Activated T-cell treated with anti-CD3 and anti-CD28 coated beads, Interleukin-2, amount 50 U/mL, for 72 hours (primary cell): ENCODE data around the gene ACADS. TPM values are rescaled to one million over a fixed set of nuclear protein-coding genes. Genes with fewer than 3 reads are reported as not detected.
A peak's percentile ranks its signal among the peaks of the same experiment; 100 is the strongest.
"Not testable (repeated sequence)": the region's sequence is repeated elsewhere in the genome, so short reads cannot be mapped to it uniquely, and the experiment has no call there.

ENCODE experiments used
- ATAC-seq, 2 donors: fragments of 150-1000 bp; cut with Tn5 transposase; replicated peaks in 1 of 2; 2 replicates each; pipeline ENCODE4 v1.10.0; 2021; ENCODE audit warnings: moderate library complexity in 2 of 2, mild to moderate bottlenecking in 1 of 2
- DNase-seq, 2 donors: peaks; one replicate each; pipeline ENCODE4 v3.0.0; 2021 to 2022; ENCODE audit warnings: mixed read lengths in 1 of 2
- H3K27ac Mint-ChIP-seq: one replicate; pipeline ENCODE4 v1.8.0; 2022; ENCODE audit warnings: mild to moderate bottlenecking, moderate library complexity, mixed read lengths
- H3K27me3 Mint-ChIP-seq: one replicate; pipeline ENCODE4 v1.8.0; 2022; ENCODE audit warnings: low read depth, mixed read lengths
- H3K36me3 Mint-ChIP-seq, 2 donors: one replicate each; pipeline ENCODE4 v1.8.0; 2022; ENCODE audit warnings: mixed read lengths in 2 of 2, mild to moderate bottlenecking in 1 of 2; ENCODE audit not compliant: insufficient read depth in 2 of 2
- H3K4me1 Mint-ChIP-seq: one replicate; pipeline ENCODE4 v1.8.0; 2022; ENCODE audit warnings: low read depth, mixed read lengths
- H3K4me3 Mint-ChIP-seq, 2 donors: one replicate each; pipeline ENCODE4 v1.8.0; 2022; ENCODE audit warnings: mild to moderate bottlenecking in 2 of 2, mixed read lengths in 2 of 2, moderate library complexity in 2 of 2
- H3K9me3 Mint-ChIP-seq, 2 donors: one replicate each; pipeline ENCODE4 v1.8.0; 2022; ENCODE audit warnings: mixed read lengths in 2 of 2
- total RNA-seq, 2 donors: library from RNA; stranded (reverse); gene quantifications; one replicate each; pipeline ENCODE4 v1.2.3, GENCODE V29; 2022

ACADS gene
- total RNA-seq, 2 donors from 2014 or later: 17.8 to 20.0 TPM

DNA sequence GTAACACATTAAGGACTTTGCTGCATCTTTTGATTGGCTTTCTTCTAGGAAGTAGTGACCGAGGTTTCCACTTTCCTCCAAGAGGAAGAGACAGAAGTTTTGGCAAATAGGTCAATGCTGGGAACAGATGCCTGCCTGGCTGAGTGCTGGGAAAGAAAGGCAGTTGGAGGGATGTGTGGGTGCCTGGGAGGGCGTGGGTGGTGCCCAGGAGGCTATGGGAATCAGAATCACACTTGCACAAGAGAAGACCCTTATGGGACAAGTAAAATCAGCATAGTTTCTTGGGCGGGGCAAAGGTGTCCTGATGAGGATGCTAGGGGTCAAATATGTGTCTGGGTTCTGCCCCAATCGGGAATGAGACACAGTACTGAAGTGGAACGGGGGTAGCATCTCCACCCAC lies 906 bp upstream of the ACADS start:
- no peak for DNase-seq
- ATAC-seq: no peak
- H3K9me3 Mint-ChIP-seq: no peaks in the 10 kb centered on the region
- no peak overlapping the region for H3K27ac Mint-ChIP-seq
- H3K4me1 Mint-ChIP-seq: peaks cover 28% of the 10 kb centered on the region
- H3K4me3 Mint-ChIP-seq: peak overlapping the region; percentile 82 to 92
- peaks cover 0 to 11% of the 10 kb centered on the region in 2 donors for H3K36me3 Mint-ChIP-seq
- no peaks in the 10 kb centered on the region for H3K27me3 Mint-ChIP-seq

GRCh38 chr12:120725151-120725658 lies 421 bp upstream of the ACADS start:
- Mint-ChIP-seq H3K9me3 (no peaks in the 10 kb centered on the region), H3K36me3 (peaks cover 0 to 13% of the 10 kb centered on the region in 2 donors), H3K27ac (no peak overlapping the region), H3K4me3 (peak overlapping the region; percentile 82 to 92), H3K27me3 (no peaks in the 10 kb centered on the region), H3K4me1 (peaks cover 26% of the 10 kb centered on the region)
- no peak for DNase-seq
- ATAC-seq: no peak

DNA sequence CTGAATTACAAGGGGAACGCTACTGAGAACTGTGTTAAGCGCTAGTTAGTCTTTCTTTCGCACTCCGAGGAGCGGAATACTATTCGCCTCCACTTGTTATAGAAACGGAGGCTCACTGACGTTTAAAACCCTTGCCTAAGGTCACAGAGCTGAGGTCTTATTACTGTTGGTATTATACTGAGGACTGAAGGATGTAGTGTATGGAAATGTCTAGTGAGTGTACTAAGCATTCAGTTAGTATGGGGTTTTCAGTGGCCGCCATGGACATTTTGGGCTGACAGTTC lies 826 bp downstream of the ACADS start:
- Mint-ChIP-seq H3K36me3 (peaks cover 0 to 18% of the 10 kb centered on the region in 2 donors), H3K9me3 (no peaks in the 10 kb centered on the region), H3K27me3 (no peaks in the 10 kb centered on the region), H3K4me1 (peaks cover 20% of the 10 kb centered on the region), H3K4me3 (peak overlapping the region; percentile 82 to 92), H3K27ac (no peak overlapping the region)
- ATAC-seq: no peak
- DNase-seq: no peak

DNA sequence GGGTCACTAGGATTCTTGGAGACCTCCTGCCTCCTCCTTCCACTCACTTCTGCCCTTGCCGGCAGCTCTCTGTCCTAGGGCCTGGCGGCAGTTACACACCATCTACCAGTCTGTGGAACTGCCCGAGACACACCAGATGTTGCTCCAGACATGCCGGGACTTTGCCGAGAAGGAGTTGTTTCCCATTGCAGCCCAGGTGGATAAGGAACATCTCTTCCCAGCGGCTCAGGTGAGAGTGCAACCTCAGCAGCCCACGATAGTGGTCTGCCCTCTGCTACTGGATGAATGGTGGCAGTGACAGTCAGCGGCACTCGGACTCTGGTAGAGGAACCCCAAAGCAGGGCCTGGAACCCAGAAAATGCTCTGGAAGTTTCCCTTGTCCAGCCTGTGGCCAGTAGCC lies 1.3 kb downstream of the ACADS start:
- H3K27ac Mint-ChIP-seq: no peak overlapping the region
- H3K36me3 Mint-ChIP-seq: peaks cover 0 to 18% of the 10 kb centered on the region in 2 donors
- ATAC-seq: no peak
- DNase-seq: no peak
- H3K4me1 Mint-ChIP-seq: peaks cover 20% of the 10 kb centered on the region
- peak overlapping the region; percentile 82 to 92 for H3K4me3 Mint-ChIP-seq
- no peaks in the 10 kb centered on the region for H3K27me3 Mint-ChIP-seq
- H3K9me3 Mint-ChIP-seq: no peaks in the 10 kb centered on the region

DNA sequence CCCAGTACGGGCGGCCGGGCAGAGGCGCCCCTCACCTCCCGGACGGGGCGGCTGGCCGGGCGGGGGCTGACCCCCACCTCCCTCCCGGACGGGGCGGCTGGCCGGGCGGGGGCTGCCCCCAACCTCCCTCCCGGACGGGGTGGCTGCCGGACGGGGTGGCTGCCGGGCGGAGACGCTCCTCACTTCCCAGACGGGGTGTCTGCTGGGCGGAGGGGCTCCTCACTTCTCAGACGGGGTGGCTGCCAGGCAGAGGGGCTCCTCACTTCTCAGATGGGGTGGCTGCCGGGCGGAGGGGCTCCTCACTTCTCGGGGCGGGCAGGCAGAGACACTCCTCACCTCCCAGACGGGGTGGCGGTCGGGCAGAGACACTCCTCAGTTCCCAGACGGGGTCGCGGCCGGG lies 6.6 kb downstream of the ACADS start:
- not testable (repeated sequence) for H3K9me3 Mint-ChIP-seq, H3K36me3 Mint-ChIP-seq, ATAC-seq, H3K27ac Mint-ChIP-seq, H3K4me1 Mint-ChIP-seq, H3K27me3 Mint-ChIP-seq, H3K4me3 Mint-ChIP-seq, DNase-seq

DNA sequence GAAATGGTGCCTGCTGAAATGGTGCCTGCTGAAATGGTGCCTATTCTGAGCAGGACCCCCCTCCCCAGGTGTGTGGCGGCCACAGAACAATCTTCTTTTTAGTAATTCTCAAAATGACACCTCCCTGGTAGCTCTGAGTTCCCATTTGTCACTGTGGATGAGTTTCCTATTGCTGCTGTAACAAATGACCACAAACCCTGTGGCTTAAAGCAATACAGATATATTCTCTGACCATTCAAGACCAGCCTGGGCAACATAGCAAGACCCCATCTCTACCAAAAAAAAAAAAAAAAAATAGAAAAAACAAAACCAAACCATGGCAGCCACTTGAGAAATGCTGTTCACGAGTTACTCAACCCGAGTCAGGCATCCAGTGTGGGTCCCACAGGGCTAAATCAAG lies 7.9 kb downstream of the ACADS start:
- Mint-ChIP-seq H3K9me3 (no peaks in the 10 kb centered on the region), H3K36me3 (peaks cover 5 to 6% of the 10 kb centered on the region in 2 donors), H3K27ac (no peak overlapping the region), H3K27me3 (no peaks in the 10 kb centered on the region), H3K4me3 (no peak overlapping the region), H3K4me1 (no peaks in the 10 kb centered on the region)
- no peak for DNase-seq
- ATAC-seq: no peak

GRCh38 chr12:120734210-120734609 lies 8.6 kb downstream of the ACADS start:
- H3K4me1 Mint-ChIP-seq: no peaks in the 10 kb centered on the region
- no peak for ATAC-seq
- DNase-seq: no peak
- H3K27me3 Mint-ChIP-seq: no peaks in the 10 kb centered on the region
- no peaks in the 10 kb centered on the region for H3K9me3 Mint-ChIP-seq
- H3K4me3 Mint-ChIP-seq: no peak overlapping the region
- H3K36me3 Mint-ChIP-seq: peaks cover 5 to 6% of the 10 kb centered on the region in 2 donors
- no peak overlapping the region for H3K27ac Mint-ChIP-seq

DNA sequence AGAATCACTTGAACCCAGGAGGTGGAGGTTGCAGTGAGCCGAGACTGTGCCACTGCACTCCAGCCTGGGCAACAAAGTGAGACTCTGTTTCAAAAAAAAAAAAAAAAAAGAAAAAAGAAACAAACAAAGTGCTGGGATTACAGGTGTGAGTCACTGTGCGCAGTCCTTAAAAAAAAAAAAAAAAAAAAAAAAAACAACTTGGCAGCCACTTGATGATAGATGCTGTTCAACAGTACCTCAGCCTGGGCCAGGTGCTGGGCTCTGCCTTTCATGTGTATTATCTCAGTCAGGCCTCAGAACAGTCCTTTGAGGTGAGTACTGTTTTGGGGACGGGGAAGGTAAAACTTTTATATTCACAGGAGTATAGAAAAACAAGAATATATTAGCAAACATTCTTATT lies 9.6 kb downstream of the ACADS start:
- DNase-seq (no peak), ATAC-seq (no peak)
- peaks cover 4 to 5% of the 10 kb centered on the region in 2 donors for H3K36me3 Mint-ChIP-seq
- no peaks in the 10 kb centered on the region for H3K4me1 Mint-ChIP-seq
- no peaks in the 10 kb centered on the region for H3K27me3 Mint-ChIP-seq
- H3K4me3 Mint-ChIP-seq: no peak overlapping the region
- no peak overlapping the region for H3K27ac Mint-ChIP-seq
- no peaks in the 10 kb centered on the region for H3K9me3 Mint-ChIP-seq

DNA sequence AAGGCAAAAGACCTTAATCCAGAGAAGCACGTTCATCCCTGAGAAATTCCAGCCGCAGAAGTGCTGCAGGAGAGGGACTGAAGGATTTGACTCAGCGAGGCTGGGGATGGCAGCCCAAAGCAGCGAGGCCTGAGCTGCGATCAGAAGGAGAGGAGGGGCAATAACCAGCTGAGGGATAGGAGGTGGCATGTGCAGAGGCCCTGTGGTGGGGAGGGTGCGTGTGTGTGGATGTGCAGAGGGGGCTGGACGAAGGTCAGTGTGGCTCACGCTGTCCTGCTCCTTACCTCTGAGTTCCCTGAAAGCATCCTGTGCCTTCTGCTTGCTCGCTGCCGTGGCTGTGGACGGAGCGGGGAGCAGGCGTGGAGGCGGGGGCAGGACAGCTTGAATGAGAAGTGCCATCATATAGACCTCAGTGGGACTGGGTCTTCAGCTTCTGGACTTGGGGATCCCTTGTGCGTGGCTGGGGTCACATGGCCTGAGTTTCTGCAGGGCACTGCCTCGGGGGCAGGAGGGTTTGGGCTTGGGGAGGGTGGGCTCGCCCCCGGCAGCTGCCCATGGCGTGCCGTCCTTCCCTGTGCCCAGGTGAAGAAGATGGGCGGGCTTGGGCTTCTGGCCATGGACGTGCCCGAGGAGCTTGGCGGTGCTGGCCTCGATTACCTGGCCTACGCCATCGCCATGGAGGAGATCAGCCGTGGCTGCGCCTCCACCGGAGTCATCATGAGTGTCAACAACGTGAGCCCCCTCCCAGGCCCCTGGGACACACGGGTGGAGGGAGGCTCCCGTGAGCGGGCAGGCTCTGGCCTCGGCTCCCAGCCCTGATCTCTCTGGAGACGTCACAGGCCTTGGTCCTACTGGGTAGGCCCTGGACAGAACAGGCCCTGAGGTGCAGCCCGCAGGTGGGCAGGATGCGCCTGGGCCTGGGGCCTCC lies 11.0 kb downstream of the ACADS start:
- H3K4me1 Mint-ChIP-seq: no peaks in the 10 kb centered on the region
- H3K4me3 Mint-ChIP-seq: no peak overlapping the region
- H3K27me3 Mint-ChIP-seq: no peaks in the 10 kb centered on the region
- H3K27ac Mint-ChIP-seq: no peak overlapping the region
- ATAC-seq (no peak), DNase-seq (no peak)
- H3K36me3 Mint-ChIP-seq: peaks cover 0 to 5% of the 10 kb centered on the region in 2 donors
- no peaks in the 10 kb centered on the region for H3K9me3 Mint-ChIP-seq

- no peak overlapping the region for H3K4me3 Mint-ChIP-seq
- no peak for ATAC-seq
- H3K4me1 Mint-ChIP-seq: no peaks in the 10 kb centered on the region
- no peak for DNase-seq
- peaks cover 0 to 5% of the 10 kb centered on the region in 2 donors for H3K36me3 Mint-ChIP-seq
- H3K27me3 Mint-ChIP-seq: no peaks in the 10 kb centered on the region
- no peaks in the 10 kb centered on the region for H3K9me3 Mint-ChIP-seq
- H3K27ac Mint-ChIP-seq: no peak overlapping the region
Measured at GRCh38 chr12:120737557-120738251, 12.1 kb downstream of the ACADS start.

- no peak for ATAC-seq
- Mint-ChIP-seq H3K27ac (no peak overlapping the region), H3K4me3 (no peak overlapping the region)
Measured at GRCh38 chr12:120738252-120739030, 12.8 kb downstream of the ACADS start.

DNA sequence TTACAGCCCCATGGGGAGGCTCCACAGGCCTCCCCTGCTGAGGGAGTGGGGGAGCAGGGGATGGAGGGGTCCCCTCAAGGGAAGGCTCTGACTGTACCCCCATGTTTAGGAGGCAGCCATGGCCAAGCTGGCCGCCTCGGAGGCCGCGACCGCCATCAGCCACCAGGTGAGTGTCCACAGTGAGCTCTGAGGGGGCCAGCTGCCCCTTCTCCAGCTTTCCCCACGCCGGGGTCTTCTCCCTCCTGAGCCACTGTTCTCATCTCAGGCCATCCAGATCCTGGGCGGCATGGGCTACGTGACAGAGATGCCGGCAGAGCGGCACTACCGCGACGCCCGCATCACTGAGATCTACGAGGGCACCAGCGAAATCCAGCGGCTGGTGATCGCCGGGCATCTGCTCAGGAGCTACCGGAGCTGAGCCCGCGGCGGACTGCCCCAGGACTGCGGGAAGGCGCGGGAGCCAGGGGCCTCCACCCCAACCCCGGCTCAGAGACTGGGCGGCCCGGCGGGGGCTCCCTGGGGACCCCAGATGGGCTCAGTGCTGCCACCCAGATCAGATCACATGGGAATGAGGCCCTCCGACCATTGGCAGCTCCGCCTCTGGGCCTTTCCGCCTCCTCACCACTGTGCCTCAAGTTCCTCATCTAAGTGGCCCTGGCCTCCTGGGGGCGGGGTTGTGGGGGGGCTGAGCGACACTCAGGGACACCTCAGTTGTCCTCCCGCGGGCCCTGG lies 13.6 kb downstream of the ACADS start:
- Mint-ChIP-seq H3K27me3 (no peaks in the 10 kb centered on the region), H3K4me1 (no peaks in the 10 kb centered on the region), H3K27ac (no peak overlapping the region), H3K4me3 (no peak overlapping the region), H3K9me3 (no peaks in the 10 kb centered on the region), H3K36me3 (no peaks in the 10 kb centered on the region)
- no peak for ATAC-seq
- DNase-seq: no peak

More at GRCh38 chr12:120738252-120739030, 12.8 kb downstream of the ACADS start:
- H3K36me3 Mint-ChIP-seq: peaks cover 0 to 3% of the 10 kb centered on the region in 2 donors
- DNase-seq: no peak
- H3K9me3 Mint-ChIP-seq: no peaks in the 10 kb centered on the region
- no peaks in the 10 kb centered on the region for H3K27me3 Mint-ChIP-seq
- H3K4me1 Mint-ChIP-seq: no peaks in the 10 kb centered on the region
